Measurements from ENCODE around the gene PRDM16. TPM values are rescaled to one million over a fixed set of nuclear protein-coding genes. Genes with fewer than 3 reads are reported as not detected.

Gene PRDM16
- total and polyA plus RNA-seq, 2 of the 8 experiments (the other 6 are each of a cell fraction or from before 2014, with no cell fraction given) = 0.39 to 0.43 TPM

GRCh38 chr1:3268281-3268680, 199.3 kb downstream of the PRDM16 start (continued):
- TF ChIP-seq RAD21 (IDR thresholded peaks at IDR 0.05 in 1 of 2, conservative IDR thresholded peaks at IDR 0.05 in 1 of 2; ENCODE audit: low read depth in 2 of 2, low read length in 2 of 2) = no peak
- TF ChIP-seq PHF8 (conservative IDR thresholded peaks at IDR 0.05; ENCODE audit: low read depth, low read length) = no peak
- no peak for TF ChIP-seq JUND (IDR thresholded peaks at IDR 0.05; ENCODE audit: low read length)
- TF ChIP-seq RNF2 (IDR thresholded peaks at IDR 0.05; ENCODE audit: borderline replicate concordance, low read depth, low read length, missing control alignments, poor library complexity, severe bottlenecking) = no peak

All from H1 (cell line).